H1 (cell line): Measurements from ENCODE around the gene TOMM6. TPM values are rescaled to one million over a fixed set of nuclear protein-coding genes. Genes with fewer than 3 reads are reported as not detected.
A peak's percentile ranks its signal among the peaks of the same experiment; 100 is the strongest.

Source experiments
- CTCF ChIA-PET: fragments of 300-600 bp; sonication (Branson Sonifier 250); formaldehyde crosslinking; loops from one replicate; lab custom pipeline; 2021; ENCODE audit not compliant: partially characterized antibody; lab: Charles Lee
- POLR2A ChIA-PET: fragments of 300-600 bp; sonication (Branson Sonifier 250); formaldehyde crosslinking; loops from one replicate; lab custom pipeline; 2021; ENCODE audit warnings: inconsistent platforms; ENCODE audit not compliant: partially characterized antibody; lab: Charles Lee
- DNase-seq, 2 experiments: peaks; one replicate each; pipeline versions ENCODE4 v3.0.0 to v3.0.0-alpha.2; 2010 to 2022; ENCODE audit warnings: low spot score in 2 of 2, low read depth in 1 of 2, mixed read lengths in 1 of 2
- FAIRE-seq: peaks from 2 replicates; lab custom pipeline; 2011; peaks lifted over from hg19 to GRCh38; lab: Jason Lieb, UNC
- H2AFZ ChIP-seq: 2 replicates; pipeline ENCODE4 v1.8.1; 2012; ENCODE audit warnings: low read length, inconsistent platforms
- H2AK5ac ChIP-seq: 2 replicates; pipeline ENCODE4 v1.6.1; 2013; ENCODE audit warnings: low read depth, low read length
- H2BK120ac ChIP-seq: replicated peaks from 2 replicates; pipeline ENCODE3; 2013; ENCODE audit warnings: low read depth, low read length, inconsistent platforms
- H2BK12ac ChIP-seq: 2 replicates; pipeline ENCODE4 v1.6.1; 2013; ENCODE audit warnings: low read depth, low read length
- H2BK15ac ChIP-seq: 2 replicates; pipeline ENCODE4 v1.6.1; 2013; ENCODE audit warnings: low read length
- H2BK20ac ChIP-seq: 2 replicates; pipeline ENCODE4 v1.6.1; 2013; ENCODE audit warnings: low read length
- H2BK5ac ChIP-seq: 2 replicates; pipeline ENCODE4 v1.6.1; 2013; ENCODE audit warnings: low read depth, low read length
- H3K14ac ChIP-seq: 2 replicates; pipeline ENCODE4 v1.6.1; 2013; ENCODE audit warnings: inconsistent platforms; ENCODE audit not compliant: insufficient read length
- H3K18ac ChIP-seq: 2 replicates; pipeline ENCODE4 v1.6.1; 2013; ENCODE audit warnings: low read length; ENCODE audit errors: extremely low read depth
- H3K23ac ChIP-seq: 2 replicates; pipeline ENCODE4 v1.6.1; 2013; ENCODE audit warnings: inconsistent platforms; ENCODE audit not compliant: insufficient read length
- H3K23me2 ChIP-seq: 2 replicates; pipeline ENCODE4 v1.6.1; 2013; ENCODE audit warnings: low read depth, low read length
- H3K27ac ChIP-seq: 2 replicates; pipeline ENCODE4 v1.6.1; 2011; ENCODE audit warnings: low read depth, low read length, inconsistent platforms
- H3K27me3 ChIP-seq, 4 experiments: replicated peaks in 1 of 4; 1 replicate in 1 of 4; 2 replicates in 3 of 4; pipeline versions ENCODE4 v1.6.1 to v1.8.1; 2011 to 2013; ENCODE audit warnings: low read length in 3 of 4, mild to moderate bottlenecking in 3 of 4, inconsistent platforms in 2 of 4, mixed read lengths in 2 of 4, moderate library complexity in 1 of 4; ENCODE audit not compliant: control insufficient read depth in 3 of 4, insufficient read depth in 3 of 4; ENCODE audit errors: extremely low read depth in 1 of 4
- H3K36me3 ChIP-seq, 4 experiments: 2 replicates each; pipeline versions ENCODE4 v1.6.1 to v1.8.1; 2011 to 2013; ENCODE audit warnings: mild to moderate bottlenecking in 4 of 4, low read length in 3 of 4, moderate library complexity in 2 of 4, control low read depth in 1 of 4, inconsistent platforms in 1 of 4; ENCODE audit not compliant: insufficient read depth in 4 of 4, control insufficient read depth in 2 of 4
- H3K4ac ChIP-seq: replicated peaks from 2 replicates; pipeline ENCODE3; 2013; ENCODE audit warnings: low read length, low read depth, mixed read lengths, inconsistent platforms; ENCODE audit not compliant: insufficient read length
- H3K4me1 ChIP-seq, 4 experiments: replicated peaks in 1 of 4; 1 replicate in 1 of 4; 2 replicates in 3 of 4; pipeline versions ENCODE4 v1.6.1 to v1.8.1; 2011 to 2013; ENCODE audit warnings: low read length in 3 of 4, inconsistent platforms in 2 of 4, mixed read lengths in 1 of 4; ENCODE audit not compliant: insufficient read depth in 4 of 4, control insufficient read depth in 3 of 4
- H3K4me2 ChIP-seq, 2 experiments: 2 replicates each; pipeline versions ENCODE4 v1.6.1 to v1.8.1; 2011 to 2013; ENCODE audit warnings: low read depth in 2 of 2, low read length in 2 of 2, control low read depth in 1 of 2, inconsistent platforms in 1 of 2, mild to moderate bottlenecking in 1 of 2; ENCODE audit not compliant: insufficient read depth in 1 of 2
- H3K4me3 ChIP-seq, 4 experiments: fragments of 200-600, 300-600 bp in 1 of 4; sonication (generic), shearing (Covaris generic), sonication (Bioruptor Twin) in 1 of 4; 2 replicates each; pipeline versions ENCODE4 v1.5.1 to v1.8.1; 2011 to 2016; ENCODE audit warnings: low read length in 4 of 4, low read depth in 3 of 4, control low read depth in 2 of 4, inconsistent platforms in 2 of 4, mild to moderate bottlenecking in 2 of 4, mixed read lengths in 1 of 4, moderate library complexity in 1 of 4; ENCODE audit not compliant: insufficient read depth in 2 of 4; ENCODE audit errors: extremely low read depth in 1 of 4
- H3K56ac ChIP-seq: replicated peaks from 2 replicates; pipeline ENCODE3; 2013; ENCODE audit warnings: low read depth, mild to moderate bottlenecking, mixed read lengths, low read length, inconsistent platforms; ENCODE audit not compliant: insufficient read length
- H3K79me1 ChIP-seq: 2 replicates; pipeline ENCODE4 v1.6.1; 2013; ENCODE audit warnings: low read depth, low read length, control low read depth
- H3K79me2 ChIP-seq, 2 experiments: 2 replicates each; pipeline versions ENCODE4 v1.6.1 to v1.8.1; 2012 to 2013; ENCODE audit warnings: low read length in 2 of 2, mild to moderate bottlenecking in 2 of 2, inconsistent platforms in 1 of 2; ENCODE audit not compliant: insufficient read depth in 2 of 2, control insufficient read depth in 1 of 2
- H3K9ac ChIP-seq, 4 experiments: replicated peaks in 1 of 4; 1 replicate in 1 of 4; 2 replicates in 3 of 4; pipeline versions ENCODE4 v1.6.1 to v1.8.1; 2011 to 2013; ENCODE audit warnings: low read depth in 3 of 4, low read length in 3 of 4, control low read depth in 2 of 4, mild to moderate bottlenecking in 2 of 4, moderate library complexity in 2 of 4, inconsistent platforms in 1 of 4; ENCODE audit errors: extremely low read depth in 1 of 4
- H3K9me3 ChIP-seq, 2 experiments: 2 replicates each; pipeline versions ENCODE4 v1.6.1 to v1.8.1; 2012 to 2013; ENCODE audit warnings: mild to moderate bottlenecking in 2 of 2, moderate library complexity in 2 of 2, control low read depth in 1 of 2, inconsistent platforms in 1 of 2, low read depth in 1 of 2, low read length in 1 of 2, mixed read lengths in 1 of 2; ENCODE audit not compliant: insufficient read depth in 2 of 2
- H4K20me1 ChIP-seq, 2 experiments: replicated peaks in 1 of 2; 2 replicates each; pipeline versions ENCODE3 to v1.8.1; 2011 to 2013; ENCODE audit warnings: inconsistent platforms in 2 of 2, low read length in 2 of 2, mild to moderate bottlenecking in 1 of 2; ENCODE audit not compliant: insufficient read depth in 2 of 2, control insufficient read depth in 1 of 2
- H4K5ac ChIP-seq: 2 replicates; pipeline ENCODE4 v1.6.1; 2013; ENCODE audit warnings: low read length, low read depth, mixed read lengths, inconsistent platforms; ENCODE audit not compliant: insufficient read length
- H4K8ac ChIP-seq: 2 replicates; pipeline ENCODE4 v1.8.0; 2013; ENCODE audit warnings: mild to moderate bottlenecking, moderate library complexity, low read length, inconsistent platforms; ENCODE audit not compliant: insufficient read depth; ENCODE audit errors: extremely low read depth
- H4K91ac ChIP-seq: replicated peaks from 2 replicates; pipeline ENCODE3; 2013; ENCODE audit warnings: low read length, mixed read lengths, inconsistent platforms; ENCODE audit not compliant: insufficient read length
- SAP30 ChIP-seq: fragments of 300-600 bp; sonication (generic); IDR thresholded peaks from 2 replicates; pipeline ENCODE4 v1.7.1; 2012; ENCODE audit warnings: low read length, moderate library complexity, mild to moderate bottlenecking, inconsistent platforms; ENCODE audit not compliant: insufficient read depth, insufficient replicate concordance
- SIN3A ChIP-seq, 2 experiments: IDR thresholded peaks in 1 of 2; conservative IDR thresholded peaks in 1 of 2; 2 replicates each; pipeline ENCODE4 v1.6.1; 2011 to 2012; ENCODE audit warnings: low read length in 2 of 2, improper control_type of control experiment in 1 of 2, low read depth in 1 of 2, mild to moderate bottlenecking in 1 of 2
- SIX5 ChIP-seq: IDR thresholded peaks from 2 replicates; pipeline ENCODE4 v1.6.1; 2011; ENCODE audit warnings: mild to moderate bottlenecking, low read depth, low read length
- SP1 ChIP-seq: IDR thresholded peaks from 2 replicates; pipeline ENCODE4 v1.6.1; 2011; ENCODE audit warnings: low read depth, low read length
- WGBS, 2 experiments: shearing (Covaris generic) in 1 of 2; methylation state at CpG; one replicate each; pipeline versions ENCODE4 v1.1.6 to v1.1.7; 2013 to 2015; ENCODE audit warnings: low lambda C conversion rate in 2 of 2, mixed read lengths in 2 of 2, inconsistent platforms in 1 of 2, low coverage in 1 of 2, missing lambda C conversion rate in 1 of 2; ENCODE audit not compliant: insufficient replicate concordance in 2 of 2, insufficient coverage in 1 of 2, insufficient read length in 1 of 2; ENCODE audit errors: extremely low coverage in 1 of 2, missing lambda C conversion rate in 1 of 2; 5-methylcytosine and 5-hydroxymethylcytosine counted together
- polyA plus RNA-seq, 7 experiments: library from polyadenylated mRNA; depleted of rRNA in 3 of 7; stranded (reverse) in 5 of 7; unstranded in 2 of 7; fragments of >200 nt in 5 of 7; fragments of 200-250 nt in 2 of 7; gene quantifications; 1 replicate in 5 of 7; 2 replicates in 1 of 7; 4 replicates in 1 of 7; pipeline versions ENCODE4 v1.2.1 to v1.2.3, GENCODE V29; 2011 to 2013; ENCODE audit warnings: missing spikeins in 2 of 7, mixed read lengths in 2 of 7
- total RNA-seq: library from RNA; stranded (reverse); fragmentation: NEBNext Ultra II Directional; extraction: Animal tissue kit (Norgen Biotek cat#: 25700); gene quantifications from 2 replicates; pipeline ENCODE4 v1.2.1, GENCODE V29; 2021

Gene TOMM6
- total and polyA plus RNA-seq, 2 of the 8 experiments (the other 6 are each of a cell fraction or from before 2014, with no cell fraction given) = 228 to 560 TPM

DNA sequence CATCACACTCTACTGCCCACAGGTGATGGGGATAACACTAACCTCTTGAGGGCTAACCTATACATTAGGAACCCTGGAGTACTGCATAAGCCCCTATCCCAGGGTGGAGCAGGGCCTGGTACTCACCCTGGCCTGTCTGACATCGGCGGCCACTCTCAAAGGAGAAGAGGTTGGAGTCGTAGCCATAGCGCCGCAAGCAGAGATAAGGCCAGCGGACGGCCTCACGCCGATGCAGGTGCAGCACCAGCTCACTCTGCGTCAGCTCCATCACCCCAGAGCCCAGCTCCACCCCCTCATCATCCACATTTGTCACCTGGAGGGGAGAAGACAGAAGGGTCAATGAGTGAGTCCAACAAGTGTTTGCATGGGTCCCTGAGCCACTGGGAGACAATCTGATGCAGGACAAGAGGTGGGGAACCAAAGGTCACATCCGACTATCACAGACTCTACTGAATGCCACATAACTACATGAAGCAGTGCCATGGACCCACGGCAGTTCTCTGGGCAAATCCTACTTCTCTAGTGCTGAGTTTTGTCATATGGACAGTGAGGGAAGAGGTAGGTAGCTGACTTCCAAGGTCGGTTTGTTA is 12.1 kb upstream of the TOMM6 start:
- Histone ChIP-seq H2BK5ac (no peak overlapping the region), H3K4me3 (no peak overlapping the region), H3K4me2 (no peak overlapping the region), H3K18ac (no peak overlapping the region), H4K20me1 (peaks cover 0 to 3% of the 10 kb centered on the region in 2 experiments), H2BK12ac (no peak overlapping the region), H3K79me1 (no peaks in the 10 kb centered on the region), H4K5ac (no peak overlapping the region), H3K27me3 (no peaks in the 10 kb centered on the region; a peak in 1 of 7 replicates), H3K36me3 (peaks cover 0 to 7% (median 4%) of the 10 kb centered on the region in 4 experiments; a peak in 5 of 8 replicates), H3K14ac (no peak overlapping the region), H3K27ac (no peak overlapping the region), H3K79me2 (no peaks in the 10 kb centered on the region), H2AK5ac (no peak overlapping the region), H2BK120ac (no peak overlapping the region), H3K56ac (no peak overlapping the region), H3K23ac (no peak overlapping the region), H4K8ac (no peak overlapping the region), H3K23me2 (peaks cover 4% of the 10 kb centered on the region; the same call in 1 of the 2 replicates), H2AFZ (no peak overlapping the region), H3K9me3 (no peaks in the 10 kb centered on the region), H3K9ac (no peak overlapping the region), H3K4me1 (peaks cover 0 to 5% (median 3%) of the 10 kb centered on the region in 4 experiments; a peak in 1 of 7 replicates), H2BK20ac (no peak overlapping the region), H3K4ac (no peak overlapping the region), H4K91ac (no peak overlapping the region), H2BK15ac (no peak overlapping the region)
- 88% methylated on average over 13 of the region's 13 CpGs; no CpG with 5 or more reads in 1 of the 2 experiments for WGBS, 2 experiments
- DNase-seq = no peak
- no peak for TF ChIP-seq SAP30
- TF ChIP-seq SIN3A (conservative IDR thresholded peaks at IDR 0.05 in 1 of 2, IDR thresholded peaks at IDR 0.05 in 1 of 2; ENCODE audit: low read depth in 1 of 2, low read length in 2 of 2) = 0 out of 4 replicates have a peak, but pooled peaks of 1 of the 2 experiments have one; percentile 10
- TF ChIP-seq SP1 = no peak
- no peak for TF ChIP-seq SIX5
- ChIA-PET POLR2A (interaction anchor here (0.7 kb wide), 1 partner anchor 12 kb away, joined by 3 read pairs; the partner anchor contains the start of gene TOMM6), CTCF (interaction anchor here (0.7 to 5.2 kb wide), 33 partner anchors 9 to 441 kb away, joined by 3 to 58 read pairs (median 6); partner anchors contain the start of genes TFEB and TOMM6)
- FAIRE-seq = no peak
